GM18867 (cell line): ENCODE data around the gene DSTN.

ENCODE experiments used
- ATAC-seq: cut with Tn5 transposase; IDR thresholded peaks from one replicate; pipeline ENCODE4 v1.9.1; 2021; ENCODE audit warnings: mild to moderate bottlenecking, moderate library complexity; ENCODE audit not compliant: unreplicated experiment

The DSTN gene

GRCh38 chr20:17635332-17636244 is 65.7 kb downstream of the DSTN start:
- ATAC-seq: no peak

GRCh38 chr20:17636523-17637412 is 66.9 kb downstream of the DSTN start:
- no peak for ATAC-seq

- no peak for ATAC-seq
Observed at GRCh38 chr20:17637413-17637780, 67.5 kb downstream of the DSTN start.

GRCh38 chr20:17637985-17638640 is 68.2 kb downstream of the DSTN start:
- no peak for ATAC-seq

GRCh38 chr20:17638835-17639407 is 69.0 kb downstream of the DSTN start:
- ATAC-seq: no peak

GRCh38 chr20:17640146-17640874 is 70.4 kb downstream of the DSTN start:
- ATAC-seq: no peak

- ATAC-seq: no peak
Observed at GRCh38 chr20:17640875-17641378, 71.1 kb downstream of the DSTN start.

GRCh38 chr20:17641520-17641964 is 71.7 kb downstream of the DSTN start:
- ATAC-seq: no peak

GRCh38 chr20:17641993-17642392 is 72.1 kb downstream of the DSTN start:
- ATAC-seq: no peak

GRCh38 chr20:17642404-17643269 is 72.8 kb downstream of the DSTN start:
- ATAC-seq: no peak

GRCh38 chr20:17643531-17644188 is 73.8 kb downstream of the DSTN start:
- ATAC-seq: no peak

- ATAC-seq: no peak
Observed at GRCh38 chr20:17644451-17644850, 74.6 kb downstream of the DSTN start.

- ATAC-seq: no peak
Observed at GRCh38 chr20:17645010-17645409, 75.1 kb downstream of the DSTN start.

GRCh38 chr20:17645546-17646208 is 75.8 kb downstream of the DSTN start:
- ATAC-seq: no peak

- no peak for ATAC-seq
Observed at GRCh38 chr20:17646209-17646960, 76.5 kb downstream of the DSTN start.

- no peak for ATAC-seq
Observed at GRCh38 chr20:17646961-17647301, 77.1 kb downstream of the DSTN start.
